Measurements from ENCODE around the gene MCRIP1. TPM values are rescaled to one million over a fixed set of nuclear protein-coding genes. Genes with fewer than 3 reads are reported as not detected.

The MCRIP1 gene
- total and polyA plus RNA-seq, 9 of the 15 experiments (the other 6 are each of a cell fraction or from before 2014, with no cell fraction given) = 0.39 to 35.8 (median 9.7) TPM

DNA sequence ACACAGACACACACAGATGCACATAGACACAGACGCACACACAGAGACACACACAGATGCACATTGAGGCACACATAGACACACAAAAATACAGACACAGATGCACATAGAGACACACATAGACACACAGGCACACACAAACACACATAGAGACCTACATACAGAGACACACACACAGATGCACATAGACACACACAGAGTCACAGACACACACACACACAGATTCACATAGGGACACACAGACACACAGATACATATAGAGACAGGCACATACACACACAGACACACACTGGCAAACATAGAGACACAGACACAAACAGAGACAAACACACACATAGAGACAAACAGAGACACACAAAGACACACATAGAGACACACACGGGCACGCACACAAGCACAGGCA lies 39.0 kb downstream of the MCRIP1 start (continued):
- TF ChIP-seq NKRF (IDR thresholded peaks at IDR 0.05; ENCODE audit: borderline replicate concordance) (peak; percentile 48; the same call in 1 of the 2 replicates), ELF2 (CRISPR knock-in tag; IDR thresholded peaks at IDR 0.05) (no peak), PHF20 (IDR thresholded peaks at IDR 0.05; ENCODE audit: partially characterized antibody) (peak; percentile 45), ARHGAP35 (IDR thresholded peaks at IDR 0.05; ENCODE audit: partially characterized antibody) (peak; percentile 31), PHB2 (IDR thresholded peaks at IDR 0.05; ENCODE audit: low read depth) (0 out of 2 replicates have a peak, but pooled peaks have one; percentile 30)

DNA sequence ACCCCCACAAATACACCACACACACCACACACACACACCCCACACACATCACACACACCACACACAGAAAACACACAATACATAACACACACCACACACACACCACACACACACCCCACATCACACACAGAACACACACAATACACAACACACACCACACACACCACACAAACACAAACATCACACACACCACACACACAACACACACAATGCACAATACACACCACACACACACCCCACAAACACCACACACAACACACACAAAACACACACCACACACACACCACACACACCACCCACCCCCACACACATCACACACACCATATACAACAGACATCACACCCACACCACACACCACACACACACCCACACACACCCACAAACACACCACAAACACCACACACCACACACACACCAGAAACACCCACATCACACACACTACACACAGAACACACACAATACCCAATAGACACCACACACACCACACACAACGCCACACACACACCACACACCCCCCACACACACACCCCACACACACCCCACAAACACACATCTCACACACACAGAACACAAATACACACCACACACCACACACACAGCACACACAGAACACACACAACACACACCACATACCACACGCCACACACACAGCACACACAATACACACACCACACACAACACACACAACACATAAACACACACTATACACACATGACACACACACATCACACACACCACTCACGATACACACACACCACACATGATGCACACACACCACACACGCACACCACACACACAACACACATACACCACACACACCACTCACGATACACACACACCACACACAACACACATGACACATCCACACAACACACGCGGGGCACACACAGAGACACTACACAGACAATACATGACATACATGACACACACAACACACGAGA lies 40.1 kb downstream of the MCRIP1 start:
- no peak overlapping the region; the same call in 2 of the 3 replicates for H3K27ac ChIP-seq (ENCODE audit: extremely low read depth, low read depth, low read length)
- peaks cover 0 to 13% of the 10 kb centered on the region in 2 experiments; a peak in 2 of 5 replicates for H3K4me1 ChIP-seq (replicated peaks in 1 of 2; ENCODE audit: control insufficient read depth in 2 of 2, insufficient read depth in 2 of 2, low read length in 2 of 2)
- whole genome bisulfite sequencing (ENCODE audit: insufficient coverage, low coverage, missing lambda C conversion rate) = 61% methylated on average over 7 of the region's 8 CpGs
- FAIRE-seq (no peak), DNase-seq (ENCODE audit: extremely low read depth in 1 of 4, low spot score in 3 of 4) (no peak), ATAC-seq (no peak)
- H3K27me3 ChIP-seq (ENCODE audit: control insufficient read depth in 2 of 2, insufficient read depth in 2 of 2, low read length in 2 of 2) = no peaks in the 10 kb centered on the region
- no peak overlapping the region for H3K9ac ChIP-seq (ENCODE audit: insufficient read depth in 1 of 2, low read depth in 2 of 2, low read length in 2 of 2)
- H3K4me2 ChIP-seq (ENCODE audit: insufficient read depth, low read length) = no peak overlapping the region
- H3K4me3 ChIP-seq = no peak overlapping the region
- H3K9me1 ChIP-seq (ENCODE audit: control insufficient read depth, insufficient read depth, low read length) = peaks cover 5% of the 10 kb centered on the region
- no peaks in the 10 kb centered on the region for H3K9me3 ChIP-seq (replicated peaks; ENCODE audit: control insufficient read depth, insufficient read depth, low read depth, low read length)
- no TSS peak for BruUV-seq (replicated peaks)
- no peak overlapping the region for H2AFZ ChIP-seq (ENCODE audit: low read depth, low read length)
- CTCF ChIA-PET (ENCODE audit: low intra/inter-chr PET ratio) = no interaction called here
- no peaks in the 10 kb centered on the region; the same call in 2 of the 3 replicates for H3K36me3 ChIP-seq (ENCODE audit: control insufficient read depth, insufficient read depth, low read length)
- intact Hi-C loops (cut with micrococcal nuclease) = no loop called here
- in situ Hi-C loops (cut with MboI) = no loop called here
- POLR2A ChIA-PET = no interaction called here
- no peaks in the 10 kb centered on the region for H4K20me1 ChIP-seq (replicated peaks; ENCODE audit: control insufficient read depth, insufficient read depth, low read length)
- no peaks in the 10 kb centered on the region for H3K79me2 ChIP-seq (ENCODE audit: control insufficient read depth, insufficient read depth, low read length)
- TF ChIP-seq HDAC6 (IDR thresholded peaks at IDR 0.05; ENCODE audit: low read depth, low read length) = peak; percentile 94; the same call in 1 of the 2 replicates
- TF ChIP-seq, protein P1, sequence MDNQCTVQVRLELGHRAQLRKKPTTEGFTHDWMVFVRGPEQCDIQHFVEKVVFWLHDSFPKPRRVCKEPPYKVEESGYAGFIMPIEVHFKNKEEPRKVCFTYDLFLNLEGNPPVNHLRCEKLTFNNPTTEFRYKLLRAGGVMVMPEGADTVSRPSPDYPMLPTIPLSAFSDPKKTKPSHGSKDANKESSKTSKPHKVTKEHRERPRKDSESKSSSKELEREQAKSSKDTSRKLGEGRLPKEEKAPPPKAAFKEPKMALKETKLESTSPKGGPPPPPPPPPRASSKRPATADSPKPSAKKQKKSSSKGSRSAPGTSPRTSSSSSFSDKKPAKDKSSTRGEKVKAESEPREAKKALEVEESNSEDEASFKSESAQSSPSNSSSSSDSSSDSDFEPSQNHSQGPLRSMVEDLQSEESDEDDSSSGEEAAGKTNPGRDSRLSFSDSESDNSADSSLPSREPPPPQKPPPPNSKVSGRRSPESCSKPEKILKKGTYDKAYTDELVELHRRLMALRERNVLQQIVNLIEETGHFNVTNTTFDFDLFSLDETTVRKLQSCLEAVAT (IDR thresholded peaks at IDR 0.05) = peak in 1 of 2 experiments; percentile 62; a peak in 2 of 4 replicates
- no peak for TF ChIP-seq HINFP (tag; conservative IDR thresholded peaks at IDR 0.05; ENCODE audit: low read depth)
- no peak for TF ChIP-seq HMG20A (CRISPR knock-in tag; conservative IDR thresholded peaks at IDR 0.05)
- TF ChIP-seq SNAPC5 (CRISPR knock-in tag; IDR thresholded peaks at IDR 0.05) = no peak
- 0 out of 2 replicates have a peak, but pooled peaks have one; percentile 15 for TF ChIP-seq ARID2 (IDR thresholded peaks at IDR 0.05)
- TF ChIP-seq, protein P2, sequence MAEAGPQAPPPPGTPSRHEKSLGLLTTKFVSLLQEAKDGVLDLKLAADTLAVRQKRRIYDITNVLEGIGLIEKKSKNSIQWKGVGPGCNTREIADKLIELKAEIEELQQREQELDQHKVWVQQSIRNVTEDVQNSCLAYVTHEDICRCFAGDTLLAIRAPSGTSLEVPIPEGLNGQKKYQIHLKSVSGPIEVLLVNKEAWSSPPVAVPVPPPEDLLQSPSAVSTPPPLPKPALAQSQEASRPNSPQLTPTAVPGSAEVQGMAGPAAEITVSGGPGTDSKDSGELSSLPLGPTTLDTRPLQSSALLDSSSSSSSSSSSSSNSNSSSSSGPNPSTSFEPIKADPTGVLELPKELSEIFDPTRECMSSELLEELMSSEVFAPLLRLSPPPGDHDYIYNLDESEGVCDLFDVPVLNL (CRISPR knock-in tag; IDR thresholded peaks at IDR 0.05; ENCODE audit: low read depth) = no peak
- peak; percentile 57; the same call in 1 of the 2 replicates for TF ChIP-seq ADNP (tag; IDR thresholded peaks at IDR 0.05)

Measured in K562 (cell line).